GM21447 (cell line): Measurements from ENCODE around the gene GALR2.

Experiments used
- ATAC-seq: cut with Tn5 transposase; IDR thresholded peaks from one replicate; pipeline ENCODE4 v1.9.1; 2021; ENCODE audit not compliant: unreplicated experiment

GALR2 gene

GRCh38 chr17:76124582-76125390 is 50.2 kb downstream of the GALR2 start:
- ATAC-seq, result no peak

DNA sequence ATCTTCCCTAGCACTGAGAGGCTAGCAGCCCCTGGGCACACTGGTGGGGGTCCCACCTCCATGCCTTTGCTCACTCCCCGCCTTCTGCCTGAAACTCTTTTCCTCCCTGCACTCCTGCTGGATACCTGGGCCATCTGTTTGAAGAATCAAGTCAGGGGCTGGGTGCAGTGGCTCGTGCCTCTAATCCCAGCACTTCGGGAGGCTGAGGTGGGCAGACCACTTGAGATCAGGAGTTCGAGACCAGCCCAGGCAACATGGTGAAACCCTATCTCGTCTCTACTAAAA is 50.8 kb downstream of the GALR2 start:
- ATAC-seq, result no peak

DNA sequence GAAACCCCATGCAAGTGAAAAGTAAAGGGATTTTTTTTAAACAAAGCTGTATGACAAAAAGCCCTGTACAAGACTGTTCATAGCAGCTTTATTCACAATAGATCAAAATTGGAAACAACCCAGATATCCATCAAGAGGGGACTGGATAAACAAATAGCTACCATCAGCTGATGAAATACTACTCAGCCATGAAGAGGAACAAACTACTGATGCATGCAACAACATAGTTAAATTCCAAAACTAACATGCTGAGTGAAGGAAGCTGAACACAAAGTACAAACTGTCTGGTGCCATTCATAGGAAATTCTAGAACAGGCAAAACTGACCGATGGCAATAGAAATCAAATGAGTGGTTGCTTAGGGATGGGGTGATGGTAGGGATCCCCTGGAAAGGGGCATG is 51.3 kb downstream of the GALR2 start:
- no peak for ATAC-seq
